Left cardiac atrium (tissue), 4 donors: Measurements from ENCODE around the gene GNAL. TPM values are rescaled to one million over a fixed set of nuclear protein-coding genes. Genes with fewer than 3 reads are reported as not detected.
"Not testable (repeated sequence)": the region's sequence is repeated elsewhere in the genome, so short reads cannot be mapped to it uniquely, and the experiment has no call there.

Experiments
- ATAC-seq, 2 donors: fragments of 200-7000 bp; cut with Tn5 transposase; one replicate each; pipeline ENCODE4 v1.9.1; 2020; ENCODE audit warnings: mild to moderate bottlenecking in 2 of 2, moderate library complexity in 2 of 2
- DNase-seq: peaks from one replicate; pipeline ENCODE4 v3.0.0-alpha.2; 2020
- intact Hi-C, 2 donors: fragments of 100-400 bp; cut with DNase I; formaldehyde crosslinking; loops; one replicate each; pipeline versions ENCODE4 v1.14.1 to v1.15.1; 2022 to 2023
- total RNA-seq, 2 donors: library from RNA; stranded (reverse); fragmentation: NEBNext Ultra II Directional; extraction: Animal tissue kit (Norgen Biotek cat#: 25700); gene quantifications; one replicate each; pipeline ENCODE4 v1.2.1, GENCODE V29; 2021
- donor health status: DM: no; HTN: yes; CAD: no.
- donor health status: DM: no; HTN: yes; CAD: no; lungs with severe emphysema.
- donor health status: DM: yes; HTN: yes; CAD: no.
- donor health status: Dilated cardiomyopathy.

GNAL gene
- total RNA-seq, 2 donors from 2014 or later = 3.0 to 5.8 TPM

DNA sequence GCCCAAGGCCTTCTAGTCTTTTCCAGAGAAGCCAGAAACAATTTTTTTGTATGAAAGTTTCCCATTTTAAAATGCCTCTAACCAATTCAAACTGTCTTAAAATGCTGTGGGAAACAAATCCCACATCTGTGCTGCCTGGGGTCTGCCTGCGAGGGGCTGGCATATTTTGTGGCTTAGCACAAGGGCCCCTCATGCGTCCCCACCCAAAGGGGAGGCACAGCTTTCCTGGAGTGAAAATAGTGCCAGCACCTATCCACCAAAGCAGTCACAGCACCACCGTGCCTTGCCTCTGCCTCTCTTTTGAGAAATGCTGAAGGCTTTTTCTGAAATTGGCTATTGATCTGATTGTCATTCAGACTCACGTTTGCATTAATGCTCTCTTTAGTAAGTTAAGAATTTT lies 22.2 kb upstream of the GNAL start:
- intact Hi-C loops = no loop called here
- ATAC-seq = no peak
- no peak for DNase-seq

DNA sequence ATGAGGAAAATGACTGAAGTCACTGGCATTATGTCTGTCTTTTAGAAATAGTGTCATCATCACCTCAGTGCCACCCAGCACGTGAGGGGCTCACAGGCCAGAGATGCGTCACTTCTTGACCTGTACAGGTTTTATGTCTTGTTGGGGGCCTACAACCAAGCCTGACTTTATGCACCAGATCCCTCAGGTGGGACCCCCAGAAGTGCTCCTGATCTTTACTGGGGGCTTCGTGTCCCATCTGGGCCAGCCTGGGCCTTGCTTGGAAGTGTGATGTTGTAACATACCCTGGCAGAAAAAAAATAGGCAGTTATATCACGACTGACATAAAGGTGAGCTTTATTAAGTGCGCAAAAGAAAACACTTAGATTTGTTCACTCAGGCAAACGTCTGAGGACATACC lies 21.5 kb upstream of the GNAL start:
- ATAC-seq = no peak
- intact Hi-C loops = no loop called here
- no peak for DNase-seq

DNA sequence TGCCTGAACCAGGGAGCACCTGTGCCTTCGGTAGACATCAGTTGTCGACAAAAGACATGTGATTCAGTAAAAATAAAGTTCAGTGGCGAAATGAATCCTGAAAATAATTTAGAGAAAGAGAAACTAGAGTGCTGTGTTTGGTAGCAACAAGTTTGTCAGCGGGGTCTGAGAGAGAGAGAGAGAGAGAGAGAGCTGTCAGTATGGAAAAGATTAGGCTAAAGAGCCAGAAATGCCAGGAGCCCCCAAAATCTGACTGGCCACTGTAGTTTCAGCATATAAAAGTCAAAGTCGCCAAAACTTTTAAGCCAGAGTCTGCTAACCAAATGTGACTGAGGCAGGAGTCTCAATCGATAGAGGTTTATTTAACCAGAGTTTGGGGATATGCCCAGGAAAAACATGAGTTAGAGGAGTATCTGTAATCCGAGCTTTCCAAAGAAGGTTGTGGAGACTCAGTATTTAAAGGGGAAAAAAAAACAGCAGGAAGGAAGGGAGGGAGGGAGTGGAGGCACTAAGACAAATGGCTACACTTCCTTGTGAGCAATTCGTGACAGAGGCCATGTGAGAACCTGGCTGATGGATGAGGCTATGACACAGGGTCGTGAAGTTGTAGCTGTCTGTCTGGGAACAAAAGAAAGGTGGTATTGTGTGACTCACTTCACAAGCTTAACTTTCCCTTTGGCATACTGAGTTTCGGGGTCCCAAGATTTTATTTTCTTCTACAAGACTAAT lies 20.5 kb upstream of the GNAL start:
- no peak for DNase-seq
- ATAC-seq = no peak
- intact Hi-C loops = no loop called here

DNA sequence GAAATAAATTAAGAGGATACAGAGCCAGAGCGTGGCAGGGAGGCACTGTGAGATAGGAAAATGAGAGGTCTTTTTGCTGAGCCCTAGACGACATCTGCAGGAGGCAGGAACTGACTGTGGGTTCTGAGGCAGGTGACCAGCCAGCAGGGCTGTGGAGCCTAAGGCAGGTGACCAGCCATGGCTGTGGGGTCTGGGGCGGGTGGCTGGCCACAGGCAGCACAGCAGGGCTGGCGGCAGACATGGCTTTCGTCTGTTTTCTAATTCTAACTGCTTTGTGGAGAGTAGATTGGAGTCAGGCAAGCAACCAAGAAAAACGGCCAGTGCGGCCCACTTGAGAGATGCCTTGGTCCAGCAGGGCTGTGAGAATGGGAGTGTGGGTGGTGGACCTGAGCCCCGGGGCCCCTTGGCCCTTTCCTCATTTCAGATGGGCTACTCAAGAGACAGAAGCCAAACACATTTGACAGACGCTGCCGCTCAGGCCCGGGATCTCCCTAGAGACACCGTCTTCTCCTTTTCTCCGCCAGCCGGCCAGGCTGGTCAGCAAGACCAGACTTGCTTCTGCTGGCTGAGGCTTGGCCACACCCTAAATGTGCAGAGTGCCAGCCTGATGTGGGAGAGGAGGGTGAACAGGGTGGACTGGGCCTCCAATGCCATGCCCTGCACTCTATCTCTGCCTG lies 19.7 kb upstream of the GNAL start:
- ATAC-seq = no peak
- no peak for DNase-seq
- intact Hi-C loops = no loop called here

DNA sequence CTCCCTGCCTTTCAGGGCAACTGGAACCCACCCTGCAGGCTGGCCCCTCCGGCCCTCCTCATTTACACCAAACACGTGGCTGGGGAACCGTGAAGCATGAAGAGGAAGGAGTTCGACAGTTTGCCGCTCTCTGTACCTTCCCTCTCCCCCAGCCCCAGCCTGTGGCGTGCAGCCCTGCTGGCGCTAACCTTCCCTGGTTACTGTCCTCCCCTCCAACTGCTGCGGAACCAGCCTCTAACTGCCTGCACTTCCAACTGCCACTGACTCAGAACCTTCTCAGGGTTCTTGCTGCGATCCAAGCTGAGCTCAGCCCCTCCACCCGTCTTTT lies 19.2 kb upstream of the GNAL start:
- ATAC-seq = no peak
- no peak for DNase-seq
- intact Hi-C loops = no loop called here

DNA sequence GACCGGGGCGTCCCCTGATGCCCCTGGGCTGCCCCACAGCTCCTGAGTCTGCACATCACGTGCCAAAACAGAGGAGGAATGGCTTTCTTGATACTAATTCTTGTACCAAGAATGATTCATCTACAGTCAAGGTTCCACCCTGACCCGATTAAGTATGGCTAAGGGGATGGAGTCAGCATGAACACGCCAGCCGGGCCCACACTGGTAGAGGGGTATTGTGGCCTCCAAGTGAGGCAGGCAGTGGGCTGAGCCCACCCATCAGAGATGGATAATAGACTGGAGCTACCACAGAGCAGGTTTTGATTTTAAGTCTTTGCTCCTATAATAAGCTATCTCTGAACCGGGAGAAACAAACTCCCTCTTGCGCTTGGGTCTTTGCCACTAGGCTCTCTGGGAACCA lies 17.9 kb upstream of the GNAL start:
- intact Hi-C loops = no loop called here
- no peak for DNase-seq
- ATAC-seq = no peak

DNA sequence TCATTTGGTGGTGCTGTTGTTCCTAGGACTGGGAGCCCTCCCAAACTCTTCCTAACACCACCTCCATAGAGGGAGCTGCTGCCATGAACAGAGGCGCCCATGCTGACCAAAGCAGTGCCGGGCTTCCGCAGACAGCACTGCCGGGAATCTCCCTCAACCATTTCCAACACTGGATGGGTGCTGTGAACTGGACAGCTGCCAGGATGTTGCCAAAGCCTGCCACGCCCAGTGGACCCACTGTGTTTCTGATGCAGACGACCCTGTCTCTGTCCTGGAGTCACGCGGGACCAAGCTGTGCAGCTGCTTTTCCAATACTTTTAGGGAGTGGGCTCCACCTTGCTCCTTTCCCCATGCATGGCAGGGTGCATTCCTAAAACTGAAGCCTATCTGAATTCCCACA lies 16.9 kb upstream of the GNAL start:
- intact Hi-C loops = no loop called here
- DNase-seq (no peak), ATAC-seq (no peak)

DNA sequence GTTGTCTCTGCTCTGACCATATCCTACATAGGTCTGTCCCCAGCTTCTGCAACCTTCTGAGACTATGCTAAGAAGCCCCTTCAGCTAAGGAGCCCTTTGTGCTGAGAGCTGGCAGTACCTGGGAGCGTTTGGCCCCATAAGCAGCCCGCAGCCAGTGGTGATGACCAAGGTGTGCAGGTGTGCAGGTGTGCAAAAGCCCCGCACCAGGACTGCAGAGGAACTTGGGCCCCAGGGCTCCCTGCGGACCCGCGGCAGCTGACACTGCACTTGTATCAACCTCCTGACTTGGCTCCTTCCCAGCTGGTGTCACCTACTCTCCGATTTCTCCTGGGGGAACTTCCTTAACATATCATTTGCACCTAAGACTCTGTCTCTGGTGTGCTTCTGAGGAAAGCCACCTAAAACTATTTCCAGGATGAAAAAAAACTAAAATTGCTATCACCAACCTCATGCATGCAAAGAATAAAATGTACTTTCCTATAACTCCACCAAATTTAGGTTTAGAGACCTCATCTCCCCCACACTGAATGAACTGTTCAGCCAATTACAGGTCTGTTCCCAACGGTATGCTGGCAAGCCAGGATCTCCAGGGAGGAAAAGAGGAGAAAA lies 16.1 kb upstream of the GNAL start:
- ATAC-seq = no peak
- no peak for DNase-seq
- intact Hi-C loops = no loop called here

DNA sequence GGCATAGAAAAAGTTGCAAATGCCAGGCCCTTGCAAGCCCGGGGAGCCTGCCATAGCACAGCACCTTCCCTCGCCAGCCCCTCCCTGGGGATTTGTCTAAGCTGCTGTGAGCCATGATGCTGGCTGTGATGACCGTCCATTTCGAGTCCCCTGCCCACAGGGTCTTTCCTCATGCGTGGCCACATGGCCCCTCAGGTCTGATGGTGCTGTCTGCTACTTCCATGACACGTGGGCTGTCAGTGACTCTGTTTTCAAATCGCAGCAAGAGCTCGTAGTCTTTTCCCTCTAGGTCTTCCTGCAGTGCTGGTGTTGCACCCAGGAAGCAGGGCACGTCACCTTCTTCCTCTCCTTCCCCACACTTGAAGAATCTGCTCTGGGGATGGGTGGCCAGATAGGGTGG lies 15.5 kb upstream of the GNAL start:
- ATAC-seq (no peak), DNase-seq (no peak)
- intact Hi-C loops = no loop called here

DNA sequence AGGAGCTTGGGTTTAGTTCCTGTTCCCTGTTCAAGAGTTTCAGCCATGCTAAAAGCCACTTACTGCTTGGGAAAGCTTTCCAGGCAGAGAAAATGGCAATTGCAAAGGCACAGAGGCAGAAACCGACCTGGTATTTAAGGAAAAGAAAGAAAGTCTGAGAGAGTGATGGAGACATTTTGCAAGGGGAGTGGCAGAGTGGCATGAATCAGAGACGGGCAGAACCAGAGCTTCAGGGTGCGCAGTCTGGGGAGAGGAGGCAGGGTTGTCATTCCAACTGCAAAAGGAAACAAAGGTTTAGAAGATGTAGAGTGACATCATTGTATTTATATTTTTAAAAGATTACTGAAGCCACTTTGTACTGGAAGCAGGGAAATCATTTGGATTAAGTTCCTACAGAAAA lies 14.9 kb upstream of the GNAL start:
- ATAC-seq = no peak
- intact Hi-C loops = no loop called here
- DNase-seq = no peak

DNA sequence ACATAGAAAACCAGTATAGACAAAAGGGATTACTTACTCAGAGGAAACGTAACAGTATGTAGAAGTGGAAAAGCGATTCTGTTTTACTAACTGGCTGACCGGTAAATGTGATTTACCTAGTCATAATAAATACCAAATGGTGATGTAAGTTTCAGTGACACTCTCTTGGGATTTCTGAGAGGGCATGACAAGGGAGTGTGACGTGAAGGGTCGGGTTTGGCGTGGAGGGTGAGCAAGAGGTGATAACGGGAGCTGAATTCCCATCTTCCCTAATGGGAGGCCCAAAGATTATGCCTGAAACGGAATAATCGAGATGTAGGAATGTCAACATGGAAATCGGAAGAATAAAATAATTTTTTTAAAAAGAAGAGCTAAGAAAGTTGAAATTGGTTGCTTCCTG lies 12.7 kb upstream of the GNAL start:
- intact Hi-C loops = no loop called here

DNA sequence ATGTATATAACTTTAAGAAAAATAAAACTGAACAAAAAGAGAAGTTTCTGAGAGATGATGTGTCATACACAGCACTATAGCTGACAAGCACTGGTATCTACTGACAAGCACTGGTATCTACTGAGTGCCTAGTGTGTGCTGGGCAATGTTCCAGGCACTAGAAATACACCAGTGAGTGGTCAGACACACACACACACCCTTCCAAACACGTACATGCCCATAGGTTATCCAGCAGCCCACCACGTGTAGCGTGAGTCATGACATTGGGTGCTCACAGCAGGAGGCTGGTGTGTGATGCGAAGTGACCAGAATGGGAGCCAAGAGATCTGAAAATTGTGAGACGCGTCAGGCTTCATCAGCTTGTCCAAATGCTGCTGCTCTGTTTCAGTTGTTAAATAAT lies 12.2 kb upstream of the GNAL start:
- ATAC-seq = peak in 1 of 2 donors; percentile 55
- DNase-seq = peak; percentile 34
- intact Hi-C loops = no loop called here

More for the DNA sequence above, 12.7 kb upstream of the GNAL start:
- DNase-seq (no peak), ATAC-seq (no peak)

DNA sequence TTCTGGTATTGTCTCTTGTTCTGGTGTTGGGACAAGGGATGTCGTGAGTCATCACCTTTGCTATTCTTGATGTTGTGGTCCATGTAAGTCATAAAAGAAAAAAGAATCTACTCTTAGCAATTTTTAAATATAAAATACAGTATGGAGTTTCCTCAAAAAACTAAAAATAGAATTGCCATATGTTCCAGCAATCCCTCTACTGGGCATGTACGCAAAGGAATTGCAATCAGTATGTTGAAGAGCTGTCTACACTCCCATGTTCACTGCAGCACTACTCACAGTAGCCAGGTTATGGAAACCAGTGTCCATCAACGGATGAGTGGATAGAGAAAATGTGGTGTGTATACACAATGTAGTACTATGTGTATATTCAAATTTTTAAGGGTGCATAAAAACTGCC lies 10.9 kb upstream of the GNAL start:
- ATAC-seq (no peak), DNase-seq (no peak)
- intact Hi-C loops = no loop called here

DNA sequence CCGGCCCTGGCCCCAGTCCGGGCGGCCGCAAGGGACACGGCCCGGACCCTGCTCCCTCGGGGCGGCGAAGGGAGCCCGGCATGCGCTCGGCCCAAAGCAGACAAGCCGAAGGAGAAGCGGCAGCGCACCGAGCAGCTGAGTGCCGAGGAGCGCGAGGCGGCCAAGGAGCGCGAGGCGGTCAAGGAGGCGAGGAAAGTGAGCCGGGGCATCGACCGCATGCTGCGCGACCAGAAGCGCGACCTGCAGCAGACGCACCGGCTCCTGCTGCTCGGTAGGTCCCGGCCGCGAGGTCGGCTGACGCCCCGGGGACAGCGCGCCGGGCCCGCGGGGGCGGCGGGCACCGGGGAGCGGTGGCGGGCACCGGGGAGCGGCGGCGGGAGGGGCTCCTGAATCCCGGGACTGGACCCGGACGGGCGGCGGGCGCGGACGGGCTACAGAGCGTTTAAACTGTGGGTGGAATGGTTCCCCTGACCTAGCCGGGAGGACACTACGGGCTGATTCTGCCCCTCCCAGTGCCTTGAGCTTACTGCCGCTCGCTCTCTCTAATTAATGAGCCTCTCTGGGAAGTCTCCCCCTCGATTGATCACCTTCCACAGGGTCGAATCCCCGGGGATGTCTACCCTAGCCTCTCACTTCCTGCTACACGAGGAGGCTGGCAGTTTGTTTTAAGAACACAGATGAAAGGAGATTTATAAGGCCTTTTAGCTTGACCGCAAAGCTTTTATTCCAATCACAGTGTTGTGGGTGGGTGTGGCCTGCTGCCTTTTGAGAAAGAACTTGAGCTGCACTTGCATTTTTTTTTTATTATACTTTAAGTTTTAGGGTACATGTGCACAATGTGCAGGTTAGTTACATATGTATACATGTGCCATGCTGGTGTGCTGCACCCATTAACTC lies 853 bp downstream of the GNAL start:
- DNase-seq = peak; percentile 43

DNA sequence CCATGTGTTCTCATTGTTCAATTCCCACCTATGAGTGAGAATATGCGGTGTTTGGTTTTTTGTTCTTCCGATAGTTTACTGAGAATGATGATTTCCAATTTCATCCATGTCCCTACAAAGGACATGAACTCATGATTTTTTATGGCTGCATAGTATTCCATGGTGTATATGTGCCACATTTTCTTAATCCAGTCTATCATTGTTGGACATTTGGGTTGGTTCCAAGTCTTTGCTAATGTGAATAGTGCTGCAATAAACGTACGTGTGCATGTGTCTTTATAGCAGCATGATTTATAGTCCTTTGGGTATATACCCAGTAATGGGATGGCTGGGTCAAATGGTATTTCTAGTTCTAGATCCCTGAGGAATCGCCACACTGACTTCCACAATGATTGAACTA lies 1.6 kb downstream of the GNAL start:
- intact Hi-C loops, ATAC-seq: not testable (repeated sequence)

More for the DNA sequence above, 853 bp downstream of the GNAL start:
- ATAC-seq = peak; percentile 69 to 78
- intact Hi-C loops = no loop called here

DNA sequence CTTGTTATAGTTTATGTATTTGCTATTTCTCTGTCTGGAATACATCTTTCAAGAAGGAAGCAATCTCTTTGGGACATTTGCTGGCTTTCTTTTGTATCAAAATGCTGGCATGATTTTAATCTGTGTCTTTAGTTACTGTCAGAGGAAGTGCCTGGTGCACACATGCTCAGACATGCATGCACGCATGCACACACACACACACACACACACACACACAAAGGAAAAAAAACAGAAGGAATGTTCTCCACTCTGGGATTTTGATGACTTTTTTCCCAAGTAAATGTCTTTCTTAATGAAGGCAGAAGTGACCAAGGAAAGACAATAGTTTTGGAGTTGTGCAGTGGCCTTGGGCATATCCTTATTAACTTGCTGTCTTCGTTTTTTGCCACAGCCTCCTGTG lies 6.7 kb downstream of the GNAL start:
- intact Hi-C loops = no loop called here
- ATAC-seq = no peak

More for the DNA sequence above, 1.6 kb downstream of the GNAL start:
- not testable (repeated sequence) for DNase-seq

DNA sequence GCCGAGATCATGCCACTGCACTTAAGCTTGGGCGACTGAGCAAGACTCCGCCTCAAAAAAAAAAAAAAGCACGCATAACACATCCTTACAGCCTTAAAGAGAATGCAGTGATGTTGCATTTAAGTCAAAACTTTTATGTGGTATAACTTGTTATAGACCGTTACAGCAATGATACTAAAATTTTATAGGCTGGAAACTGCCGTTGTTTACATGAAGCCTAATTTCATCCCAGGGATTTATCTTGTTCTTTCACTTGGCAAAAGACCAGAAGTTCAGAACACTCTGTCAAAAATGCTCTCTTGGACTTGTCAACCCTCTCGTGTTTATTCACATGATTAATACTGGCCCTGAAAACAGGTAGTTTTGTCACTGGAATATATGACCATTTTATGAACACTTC lies 7.4 kb downstream of the GNAL start:
- ATAC-seq = no peak
- intact Hi-C loops = no loop called here
- no peak for DNase-seq

More for the DNA sequence above, 6.7 kb downstream of the GNAL start:
- DNase-seq = no peak

DNA sequence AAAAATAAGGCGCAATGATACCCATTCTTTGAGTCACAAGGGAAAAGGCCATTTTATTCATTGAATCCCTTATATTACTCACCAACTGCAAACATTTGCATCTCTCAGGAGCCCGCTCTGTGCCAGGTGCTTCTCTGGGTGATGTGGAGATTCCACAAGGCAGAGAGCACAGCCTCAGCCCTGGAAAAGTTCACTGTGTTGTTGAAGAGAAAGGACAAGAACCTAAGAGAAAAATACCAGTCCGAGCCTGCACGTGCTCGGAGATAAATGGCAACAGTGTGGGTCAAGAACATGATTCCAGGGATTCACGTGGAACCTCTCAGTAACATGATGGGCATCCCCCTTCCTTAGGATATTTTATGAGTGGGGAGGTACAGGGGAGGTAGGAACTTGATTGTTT lies 11.8 kb downstream of the GNAL start:
- intact Hi-C loops = no loop called here
- ATAC-seq (no peak), DNase-seq (no peak)

DNA sequence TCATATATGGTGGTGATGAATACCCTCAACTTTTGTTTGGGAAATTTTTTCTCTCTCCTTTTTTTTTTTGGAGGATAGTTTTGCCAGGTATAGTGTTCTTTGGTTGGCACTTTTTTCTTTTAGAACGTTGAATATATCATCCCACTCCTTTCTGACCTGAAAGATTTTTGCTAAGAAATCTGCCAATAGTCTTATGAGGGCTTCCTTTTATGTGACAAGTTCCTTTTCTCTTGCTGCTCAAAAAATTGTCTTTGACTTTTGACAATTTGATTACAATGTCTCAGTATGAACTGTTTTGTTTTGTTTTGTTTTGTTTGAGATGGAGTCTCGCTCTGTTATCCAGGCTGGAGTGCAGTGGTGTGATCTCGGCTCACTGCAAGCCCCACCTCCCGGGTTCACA lies 21.5 kb downstream of the GNAL start:
- no peak for DNase-seq
- intact Hi-C loops = no loop called here
- no peak for ATAC-seq

DNA sequence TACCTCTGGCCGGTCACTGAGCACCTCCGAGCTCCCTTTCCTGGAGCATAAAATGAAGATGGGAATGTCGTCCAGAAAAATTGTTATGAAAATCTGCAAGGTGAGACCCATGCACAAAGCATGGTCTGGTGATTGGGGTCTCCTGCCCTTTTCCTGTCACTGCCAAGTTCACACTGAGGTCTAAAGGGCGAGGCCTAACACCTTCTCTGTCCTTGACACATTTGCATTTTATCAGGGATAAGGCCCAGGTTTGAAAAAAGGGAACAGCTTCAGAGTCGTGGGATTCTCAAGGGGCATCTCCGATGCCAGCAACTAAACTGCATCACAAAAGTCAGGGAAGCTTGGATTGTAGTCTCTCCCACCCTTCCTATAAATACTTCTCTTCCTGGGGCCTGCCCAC lies 24.7 kb downstream of the GNAL start:
- intact Hi-C loops = no loop called here
- no peak for DNase-seq
- ATAC-seq = no peak
